ENCODE results near the gene PKIB. TPM values are rescaled to one million over a fixed set of nuclear protein-coding genes. Genes with fewer than 3 reads are reported as not detected.

Gene PKIB
- total RNA-seq, 4 donors from 2014 or later = 4.1 to 119 (median 41.9) TPM

- Histone ChIP-seq H3K36me3 (no peaks in the 10 kb centered on the region), H3K4me3 (no peak overlapping the region), H3K9me3 (no peaks in the 10 kb centered on the region), H3K27me3 (no peaks in the 10 kb centered on the region), H3K27ac (no peak overlapping the region), H3K4me1 (no peaks in the 10 kb centered on the region)
- DNase-seq = no peak
- TF ChIP-seq POLR2A (IDR thresholded peaks at IDR 0.05) = no peak
- TF ChIP-seq CTCF (IDR thresholded peaks at IDR 0.05) = no peak
Measured at GRCh38 chr6:122714059-122714458, 103.9 kb downstream of the PKIB start.

- no peaks in the 10 kb centered on the region for H3K27me3 ChIP-seq
- H3K4me1 ChIP-seq = no peaks in the 10 kb centered on the region
- H3K4me3 ChIP-seq = no peak overlapping the region
- TF ChIP-seq POLR2A (IDR thresholded peaks at IDR 0.05) = no peak
- TF ChIP-seq CTCF (IDR thresholded peaks at IDR 0.05) = no peak
- no peak for DNase-seq
- H3K27ac ChIP-seq = no peak overlapping the region
- H3K36me3 ChIP-seq = no peaks in the 10 kb centered on the region
- no peaks in the 10 kb centered on the region for H3K9me3 ChIP-seq
Measured at GRCh38 chr6:122715725-122716124, 105.5 kb downstream of the PKIB start.

- Histone ChIP-seq H3K27ac (no peak overlapping the region), H3K4me1 (no peaks in the 10 kb centered on the region), H3K4me3 (no peak overlapping the region), H3K36me3 (no peaks in the 10 kb centered on the region), H3K9me3 (no peaks in the 10 kb centered on the region), H3K27me3 (no peaks in the 10 kb centered on the region)
- TF ChIP-seq CTCF (IDR thresholded peaks at IDR 0.05) = no peak
- no peak for TF ChIP-seq POLR2A (IDR thresholded peaks at IDR 0.05)
- DNase-seq = no peak
Measured at GRCh38 chr6:122717350-122717749, 107.1 kb downstream of the PKIB start.

GRCh38 chr6:122718616-122719015, 108.4 kb downstream of the PKIB start:
- no peak overlapping the region for H3K27ac ChIP-seq
- H3K36me3 ChIP-seq = no peaks in the 10 kb centered on the region
- H3K9me3 ChIP-seq = no peaks in the 10 kb centered on the region
- no peaks in the 10 kb centered on the region for H3K27me3 ChIP-seq
- TF ChIP-seq CTCF (IDR thresholded peaks at IDR 0.05) (no peak), POLR2A (IDR thresholded peaks at IDR 0.05) (no peak)
- no peak overlapping the region for H3K4me3 ChIP-seq
- H3K4me1 ChIP-seq = no peaks in the 10 kb centered on the region
- no peak for DNase-seq

GRCh38 chr6:122719176-122719575, 109.0 kb downstream of the PKIB start:
- Histone ChIP-seq H3K4me3 (no peak overlapping the region), H3K27me3 (no peaks in the 10 kb centered on the region), H3K9me3 (no peaks in the 10 kb centered on the region), H3K36me3 (no peaks in the 10 kb centered on the region), H3K27ac (no peak overlapping the region), H3K4me1 (no peaks in the 10 kb centered on the region)
- no peak for DNase-seq
- TF ChIP-seq CTCF (IDR thresholded peaks at IDR 0.05) (no peak), POLR2A (IDR thresholded peaks at IDR 0.05) (no peak)

GRCh38 chr6:122722746-122723145, 112.5 kb downstream of the PKIB start:
- Histone ChIP-seq H3K27me3 (no peaks in the 10 kb centered on the region), H3K4me3 (no peak overlapping the region), H3K4me1 (no peaks in the 10 kb centered on the region), H3K9me3 (no peaks in the 10 kb centered on the region), H3K27ac (no peak overlapping the region), H3K36me3 (no peaks in the 10 kb centered on the region)
- DNase-seq = no peak
- TF ChIP-seq POLR2A (IDR thresholded peaks at IDR 0.05) = no peak
- TF ChIP-seq CTCF (IDR thresholded peaks at IDR 0.05) = no peak

All from Peyer's patch (tissue), 4 donors.